ENCODE measurements around the gene GDPD5.

DNA sequence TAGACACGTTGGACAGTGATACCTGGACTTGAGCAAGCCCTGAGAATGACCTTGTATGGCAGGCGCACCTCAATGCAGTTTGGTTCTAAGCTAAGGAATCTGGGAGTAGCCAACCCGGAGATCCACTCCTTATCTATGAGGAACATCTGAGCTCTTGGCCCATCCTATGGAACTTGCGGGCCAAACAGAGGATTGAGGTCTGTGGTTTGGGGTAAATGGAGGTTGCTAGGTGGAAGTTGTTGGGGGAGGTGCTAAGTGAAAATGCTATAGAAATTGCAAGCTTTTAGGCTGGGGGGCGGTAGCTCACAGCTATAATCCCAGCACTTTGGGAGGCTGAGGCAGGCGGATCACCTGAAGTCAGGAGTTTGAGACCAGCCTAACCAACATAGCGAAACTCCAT is 8.9 kb downstream of the GDPD5 start:
- TF ChIP-seq, protein P1, sequence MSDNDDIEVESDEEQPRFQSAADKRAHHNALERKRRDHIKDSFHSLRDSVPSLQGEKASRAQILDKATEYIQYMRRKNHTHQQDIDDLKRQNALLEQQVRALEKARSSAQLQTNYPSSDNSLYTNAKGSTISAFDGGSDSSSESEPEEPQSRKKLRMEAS (IDR thresholded peaks at IDR 0.05), result no peak
- TF ChIP-seq CTCF (IDR thresholded peaks at IDR 0.05) (no peak), NFE2L2 (conservative IDR thresholded peaks at IDR 0.05; ENCODE audit: low read length) (no peak), RFX5 (IDR thresholded peaks at IDR 0.05) (no peak), POLR2AphosphoS2 (conservative IDR thresholded peaks at IDR 0.05; ENCODE audit: low read length) (no peak), EP300 (IDR thresholded peaks at IDR 0.05) (no peak), POLR2A (IDR thresholded peaks at IDR 0.05; ENCODE audit: low read length) (no peak), JUN (IDR thresholded peaks at IDR 0.05) (no peak), RARB (CRISPR knock-in tag; IDR thresholded peaks at IDR 0.05) (no peak), MAFK (IDR thresholded peaks at IDR 0.05; ENCODE audit: partially characterized antibody) (no peak)
